Superior temporal gyrus (tissue), 1 donor: ENCODE results near the gene PPP1CA.

Experiments used
- DNase-seq: peaks from one replicate; pipeline ENCODE4 v3.0.0-alpha.2; 2016; ENCODE audit errors: extremely low spot score

PPP1CA gene

DNA sequence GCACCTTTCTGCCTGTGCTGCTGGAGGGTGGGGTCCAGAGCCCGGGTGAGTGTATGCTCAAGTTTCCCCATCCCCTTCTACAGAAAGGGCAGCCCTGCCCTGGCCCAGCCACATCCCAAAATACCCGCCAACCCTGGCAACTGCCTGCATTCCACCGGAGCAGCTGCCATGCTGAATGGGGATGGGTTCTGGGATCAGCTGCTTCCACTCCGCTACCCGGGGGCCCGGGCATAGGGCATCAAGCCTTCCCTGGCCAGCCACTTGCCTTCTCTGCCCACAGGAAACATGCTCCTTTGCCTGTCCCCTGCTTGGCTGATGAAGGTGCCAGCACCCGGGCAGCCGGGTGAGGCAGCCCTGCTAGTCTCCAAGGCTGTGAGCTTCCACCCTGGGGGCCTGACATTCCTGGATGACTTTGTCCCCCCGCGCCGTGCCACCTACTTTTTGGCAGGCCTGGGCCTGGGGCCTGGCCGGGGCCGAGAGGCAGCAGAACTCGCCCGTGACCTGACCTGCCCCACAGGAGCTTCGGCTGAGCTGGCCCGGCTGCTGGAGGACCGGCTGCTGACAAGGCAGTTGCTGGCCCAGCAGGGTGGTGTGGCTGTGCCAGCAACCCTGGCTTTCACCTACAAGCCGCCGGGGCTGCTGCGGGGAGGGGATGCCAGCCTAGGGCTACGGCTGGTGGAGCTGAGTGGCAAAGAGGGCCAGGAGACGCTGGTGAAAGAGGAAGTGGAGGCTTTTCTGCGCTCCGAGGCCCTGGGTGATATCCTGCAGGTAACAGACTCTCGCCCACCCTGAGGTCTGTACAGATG lies 17.0 kb upstream of the PPP1CA start:
- no peak for DNase-seq

- no peak for DNase-seq
Measured at GRCh38 chr11:67417425-67417824, 15.8 kb upstream of the PPP1CA start.

DNA sequence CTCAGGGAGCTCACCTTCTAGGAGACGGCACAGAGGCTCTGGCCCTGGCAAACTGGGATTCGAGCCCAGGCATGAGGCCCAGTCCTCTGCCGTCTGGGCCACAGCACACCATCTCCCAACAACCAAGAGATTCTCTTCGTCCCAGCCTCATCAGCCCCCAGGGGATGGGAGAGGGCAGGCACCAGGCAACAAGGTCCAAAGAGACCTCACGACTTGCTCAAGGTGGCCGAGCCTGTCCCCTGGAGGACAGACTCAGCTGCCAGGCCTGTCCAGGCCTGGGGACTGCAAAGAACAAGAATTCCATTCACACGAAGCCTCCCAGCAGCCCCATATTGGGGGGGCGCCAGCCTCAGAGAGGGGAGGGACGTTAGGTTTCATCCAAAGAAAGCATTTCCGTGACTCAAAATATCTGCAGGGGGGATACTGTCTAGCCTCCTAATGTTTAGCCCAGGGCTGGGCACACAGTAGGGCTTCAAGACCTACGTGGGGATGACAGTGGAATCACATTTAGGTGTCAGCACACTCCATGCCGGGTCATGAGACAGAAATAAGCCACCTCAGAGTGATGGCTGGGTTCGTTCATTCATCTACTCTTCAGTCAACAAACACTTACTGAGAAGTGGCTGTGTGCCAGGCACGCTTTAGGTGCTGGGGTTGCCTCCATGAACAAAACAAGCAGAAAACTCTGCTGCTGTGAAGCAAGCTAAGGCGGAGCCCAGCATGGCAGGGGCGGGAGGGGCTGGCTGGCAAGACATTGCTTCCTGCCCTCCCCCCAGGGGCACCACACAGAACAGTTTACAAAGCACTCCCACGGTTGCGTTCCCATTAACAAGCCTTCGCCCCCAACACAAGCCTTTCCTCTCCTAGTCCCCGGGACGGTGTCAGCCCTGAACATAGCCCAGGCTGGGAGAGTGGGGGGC lies 15.0 kb upstream of the PPP1CA start:
- peak; percentile 48 for DNase-seq

DNA sequence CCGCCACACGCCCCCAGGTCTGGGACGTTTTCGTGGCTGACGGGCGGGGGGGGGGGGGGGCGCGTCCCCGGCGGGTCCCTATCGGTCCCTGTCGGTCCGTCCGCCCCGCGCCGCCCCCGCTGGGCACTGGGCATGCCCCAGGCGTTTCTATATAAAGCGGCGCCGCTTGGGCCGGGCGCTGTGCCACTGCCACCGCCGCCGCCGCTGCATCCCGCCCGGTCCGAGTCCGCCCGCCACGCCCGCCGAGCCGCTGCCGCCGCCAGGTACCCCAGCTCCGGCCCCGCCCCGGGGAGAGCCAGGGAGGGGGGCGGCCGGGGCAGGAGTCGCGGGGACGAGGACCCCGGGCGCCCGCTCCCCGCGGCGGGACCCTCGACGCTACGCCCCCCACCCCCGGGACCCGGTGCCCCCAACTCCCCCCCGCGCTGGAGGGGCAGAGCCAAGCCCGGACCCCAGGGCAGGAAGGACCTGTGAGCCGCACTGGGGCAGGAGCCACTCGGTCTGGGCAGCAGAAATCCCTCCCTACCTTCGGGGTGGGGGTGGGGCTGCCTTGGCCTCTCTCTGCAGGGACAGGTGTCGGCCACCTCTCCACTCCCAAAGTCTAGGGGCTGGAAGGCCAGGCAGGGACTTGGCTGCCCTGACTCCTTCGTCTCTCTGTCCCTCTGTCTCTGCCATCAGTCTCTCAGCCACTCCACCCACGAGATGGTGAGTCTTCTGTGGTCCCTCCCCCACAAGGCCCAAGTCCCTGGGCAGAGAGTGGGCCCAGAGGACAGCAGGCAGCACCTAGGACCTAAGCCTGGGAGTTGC lies 14.0 kb upstream of the PPP1CA start, which contains the start of gene CARNS1:
Gene CARNS1, plus strand, starts transcription at position 178 of the 804 bp plus-strand sequence. Its CDS starts 522 bp downstream, at position 700.
- peak; percentile 69 for DNase-seq

GRCh38 chr11:67413266-67413849 lies 11.7 kb upstream of the PPP1CA start:
- DNase-seq: peak; percentile 44

- peak; percentile 7 for DNase-seq
Measured at GRCh38 chr11:67412495-67413179, 11.0 kb upstream of the PPP1CA start.

- peak; percentile 15 for DNase-seq
Measured at GRCh38 chr11:67411785-67412152, 10.1 kb upstream of the PPP1CA start.

- peak; percentile 12 for DNase-seq
Measured at GRCh38 chr11:67410984-67411784, 9.5 kb upstream of the PPP1CA start.

- peak; percentile 94 for DNase-seq
Measured at GRCh38 chr11:67410369-67410831, 8.7 kb upstream of the PPP1CA start.

- peak; percentile 41 for DNase-seq
Measured at GRCh38 chr11:67409781-67410368, 8.2 kb upstream of the PPP1CA start.

DNA sequence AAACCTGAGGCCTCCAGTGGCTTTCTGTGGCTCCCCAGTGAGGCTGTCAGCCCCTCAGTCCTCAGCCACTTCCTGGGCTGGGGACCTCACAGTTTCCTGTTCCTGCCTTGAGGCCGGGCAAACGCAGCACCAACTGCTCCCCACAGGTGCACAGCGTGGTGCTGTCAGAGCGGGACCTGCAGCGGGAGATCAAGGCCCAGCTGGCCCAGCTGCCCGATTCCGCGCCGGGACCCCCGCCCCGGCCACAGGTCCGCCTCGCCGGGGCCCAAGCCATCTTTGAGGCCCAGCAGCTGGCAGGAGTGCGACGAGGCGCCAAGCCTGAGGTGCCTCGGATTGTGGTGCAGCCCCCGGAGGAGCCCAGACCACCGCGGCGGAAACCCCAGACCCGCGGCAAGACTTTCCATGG lies 7.6 kb upstream of the PPP1CA start:
- no peak for DNase-seq

DNA sequence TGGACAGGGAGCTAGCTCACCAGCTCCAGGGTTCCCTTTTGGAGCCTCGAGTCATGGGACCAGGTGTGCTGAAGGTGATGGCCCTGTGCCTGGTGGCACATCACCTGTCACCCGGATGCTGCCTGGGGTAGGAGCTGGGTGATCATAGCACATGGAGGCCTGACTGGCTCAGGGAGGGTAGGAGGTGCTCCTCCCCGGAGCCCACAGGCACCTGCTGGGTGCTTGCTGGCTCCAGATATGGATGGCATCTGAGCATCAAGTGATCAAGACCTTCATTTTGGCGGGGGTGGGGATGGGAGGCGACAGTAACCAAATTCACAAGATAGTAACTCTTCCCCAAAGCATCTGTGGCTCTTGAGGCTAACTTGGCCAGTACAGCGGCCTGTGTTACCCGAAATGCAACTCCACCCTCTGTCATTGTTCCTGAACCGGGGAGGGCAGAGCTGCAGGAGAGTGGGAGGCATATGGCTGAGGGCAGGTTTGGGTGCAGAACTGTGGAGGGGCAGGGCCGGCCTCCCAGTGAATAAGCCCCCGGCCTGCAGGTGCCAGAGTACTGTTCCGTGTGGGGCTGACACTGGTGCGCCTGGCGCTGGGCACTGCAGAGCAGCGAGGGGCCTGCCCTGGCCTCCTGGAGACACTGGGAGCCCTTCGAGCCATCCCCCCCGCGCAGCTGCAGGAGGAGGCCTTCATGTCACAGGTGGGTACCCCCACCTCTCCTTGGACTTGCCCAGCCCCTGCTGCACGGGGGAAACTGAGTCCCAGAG lies 7.0 kb upstream of the PPP1CA start:
- DNase-seq: peak; percentile 7

- peak; percentile 19 for DNase-seq
Measured at GRCh38 chr11:67407688-67408163, 6.1 kb upstream of the PPP1CA start.

DNA sequence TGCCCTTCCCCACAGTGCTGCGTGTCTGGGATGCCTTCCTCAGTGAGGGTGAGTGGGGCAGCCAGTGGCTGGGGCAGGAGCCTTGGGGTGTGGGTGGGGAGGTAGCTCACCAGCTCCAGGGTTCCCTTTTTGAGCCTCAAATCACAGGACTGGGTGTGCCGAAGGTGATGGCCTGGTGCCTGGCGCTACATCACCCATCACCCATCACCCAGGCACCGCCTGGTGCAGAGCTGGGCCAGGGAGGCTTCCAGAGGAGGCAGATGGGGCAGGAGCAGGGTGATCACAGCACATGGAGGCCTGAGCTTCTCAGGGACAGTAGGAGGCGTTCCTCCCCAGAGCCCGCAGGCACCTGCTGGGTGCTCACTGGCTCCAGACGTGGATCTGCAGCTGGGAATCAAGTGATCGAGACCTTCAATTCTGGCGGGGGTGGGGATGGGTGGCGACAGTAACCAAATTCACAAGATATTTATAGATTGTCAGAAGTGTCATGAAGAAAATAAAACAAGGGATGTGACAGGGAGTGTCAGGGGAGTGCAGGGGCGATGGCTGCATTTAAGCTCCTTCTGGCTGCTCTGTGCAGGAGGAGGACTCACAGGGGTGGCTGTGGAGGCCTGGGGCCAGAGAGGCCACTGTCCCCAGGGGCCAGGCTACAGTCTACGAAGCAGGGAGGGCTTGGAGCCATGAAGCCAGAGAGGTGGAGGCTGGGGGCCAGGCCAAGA lies 5.5 kb upstream of the PPP1CA start:
- peak; percentile 74 for DNase-seq

DNA sequence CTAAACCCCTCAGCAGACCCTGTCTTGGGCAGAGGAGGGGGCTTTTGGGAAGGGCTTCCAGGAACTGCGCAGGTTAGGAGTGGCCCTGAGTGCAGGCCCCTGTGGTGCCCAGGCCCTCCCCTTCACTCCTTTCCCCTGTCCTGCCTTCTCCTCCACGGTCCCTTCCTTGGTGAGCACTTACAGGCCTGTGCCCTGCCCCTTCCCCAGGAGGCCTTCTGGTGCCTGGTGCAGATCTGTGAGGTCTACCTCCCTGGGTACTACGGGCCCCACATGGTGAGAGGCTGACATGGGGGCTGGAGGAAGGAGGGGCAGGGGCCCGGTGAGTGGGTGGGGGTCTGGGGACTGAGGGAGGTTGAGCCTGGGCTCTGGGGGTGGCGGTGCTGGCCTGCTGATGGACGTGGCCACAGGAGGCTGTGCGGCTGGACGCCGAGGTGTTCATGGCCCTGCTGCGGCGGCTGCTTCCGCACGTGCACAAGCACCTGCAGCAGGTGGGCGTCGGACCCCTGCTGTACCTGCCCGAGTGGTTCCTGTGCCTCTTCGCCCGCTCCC lies 4.8 kb upstream of the PPP1CA start:
- DNase-seq: no peak

- DNase-seq: no peak
Measured at GRCh38 chr11:67405688-67406339, 4.2 kb upstream of the PPP1CA start.

GRCh38 chr11:67405196-67405567 lies 3.5 kb upstream of the PPP1CA start:
- DNase-seq: no peak
